Right lobe of liver (tissue), 6 donors: ENCODE data around the gene FAXDC2. TPM values are rescaled to one million over a fixed set of nuclear protein-coding genes. Genes with fewer than 3 reads are reported as not detected.

Source experiments
- ATAC-seq, 4 donors: fragments of 200-7000 bp; cut with Tn5 transposase; one replicate each; pipeline ENCODE4 v1.9.1; 2020; ENCODE audit warnings: mild to moderate bottlenecking in 4 of 4, moderate library complexity in 4 of 4
- DNase-seq, 3 donors: peaks; one replicate each; pipeline ENCODE4 v3.0.0-alpha.2; 2020
- H3K27ac ChIP-seq, 3 donors: fragments of 200-600 bp; one replicate each; pipeline ENCODE4 v1.8.0; 2022
- H3K27me3 ChIP-seq, 2 donors: fragments of 200-600 bp; one replicate each; pipeline ENCODE4 v1.8.0; 2022
- H3K36me3 ChIP-seq, 4 donors: fragments of 200-600 bp; sonication (generic) in 1 of 4; one replicate each; pipeline versions ENCODE4 v1.5.1 to v1.8.0; 2017 to 2022; ENCODE audit warnings: control low read depth in 1 of 4
- H3K4me1 ChIP-seq, 4 donors: fragments of 200-600 bp; sonication (generic) in 1 of 4; one replicate each; pipeline versions ENCODE4 v1.5.1 to v1.8.0; 2017 to 2022; ENCODE audit warnings: control low read depth in 1 of 4
- H3K4me3 ChIP-seq, 3 donors: fragments of 200-600 bp; one replicate each; pipeline ENCODE4 v1.8.0; 2022
- H3K9me3 ChIP-seq, 4 donors: fragments of 200-600 bp; sonication (generic) in 1 of 4; one replicate each; pipeline versions ENCODE4 v1.5.1 to v1.8.0; 2017 to 2022; ENCODE audit warnings: control low read depth in 1 of 4
- CTCF ChIP-seq, 4 donors: fragments of 200-600 bp in 3 of 4; fragments of 450-650 bp in 1 of 4; IDR thresholded peaks; one replicate each; pipeline versions ENCODE4 v1.5.1 to v1.8.0; 2016 to 2022; ENCODE audit warnings: antibody characterized with exemption in 4 of 4, mild to moderate bottlenecking in 2 of 4
- POLR2A ChIP-seq: fragments of 450-650 bp; IDR thresholded peaks from one replicate; pipeline ENCODE4 v1.6.1; 2017; ENCODE audit warnings: antibody characterized with exemption, mild to moderate bottlenecking
- WGBS: methylation state at CpG from one replicate; pipeline ENCODE4 v1.1.6; 2018; ENCODE audit warnings: low coverage, low lambda C conversion rate; ENCODE audit not compliant: insufficient coverage; ENCODE audit errors: missing lambda C conversion rate; 5-methylcytosine and 5-hydroxymethylcytosine counted together
- intact Hi-C, 2 donors: fragments of 100-400 bp; cut with DNase I; formaldehyde crosslinking; loops; one replicate each; pipeline versions ENCODE4 v1.11.2 to v1.14.1; 2022
- total RNA-seq, 6 experiments: library from RNA; depleted of rRNA in 2 of 6; stranded (reverse); fragments of >200 nt in 2 of 6; fragmentation: NEBNext Ultra II Directional in 3 of 6; extraction: Animal tissue kit (Norgen Biotek cat#: 25700) in 3 of 6; gene quantifications; one replicate each; pipeline versions ENCODE4 v1.1.0 to v1.2.4, GENCODE V29; 2016 to 2023
- donor health status: DM: no; HTN: yes; CAD: no.
- donor health status: DM: no; HTN: no; CAD: no.
- donor health status: DM: no; HTN: no; CAD: no.
- donor health status: DM: no; HTN: yes; CAD: no.
- donor health status: DM: no; HTN: yes; CAD: no.

FAXDC2 gene
- total RNA-seq, 6 experiments from 2014 or later = 27.3 to 98.1 (median 53.2) TPM

- WGBS = 82% methylated on average over 3 of the region's 3 CpGs
Measured at GRCh38 chr5:154801083-154801482, 49.3 kb downstream of the FAXDC2 start.

GRCh38 chr5:154800582-154800981, 49.8 kb downstream of the FAXDC2 start:
- TF ChIP-seq POLR2A = no peak
- TF ChIP-seq CTCF (IDR thresholded peaks at IDR 0.05) = no peak
- ATAC-seq (no peak), DNase-seq (no peak)
- intact Hi-C loops = no loop called here
- no peak overlapping the region for H3K4me3 ChIP-seq
- H3K27me3 ChIP-seq = no peaks in the 10 kb centered on the region
- no peak overlapping the region for H3K27ac ChIP-seq
- peaks cover 8 to 93% (median 47%) of the 10 kb centered on the region in 4 donors for H3K36me3 ChIP-seq
- no peaks in the 10 kb centered on the region for H3K4me1 ChIP-seq
- no peaks in the 10 kb centered on the region for H3K9me3 ChIP-seq

More at GRCh38 chr5:154801083-154801482, 49.3 kb downstream of the FAXDC2 start:
- no peaks in the 10 kb centered on the region for H3K27me3 ChIP-seq
- no peak for TF ChIP-seq CTCF (IDR thresholded peaks at IDR 0.05)
- no peak for TF ChIP-seq POLR2A
- no peak overlapping the region for H3K27ac ChIP-seq
- intact Hi-C loops = no loop called here
- H3K4me3 ChIP-seq = no peak overlapping the region
- ATAC-seq = no peak
- H3K36me3 ChIP-seq = peaks cover 8 to 98% (median 50%) of the 10 kb centered on the region in 4 donors
- no peaks in the 10 kb centered on the region for H3K9me3 ChIP-seq
- DNase-seq = no peak
- no peaks in the 10 kb centered on the region for H3K4me1 ChIP-seq

- Histone ChIP-seq H3K27me3 (no peaks in the 10 kb centered on the region), H3K4me3 (no peak overlapping the region), H3K27ac (no peak overlapping the region), H3K9me3 (no peaks in the 10 kb centered on the region), H3K4me1 (no peaks in the 10 kb centered on the region), H3K36me3 (peaks cover 0 to 92% (median 39%) of the 10 kb centered on the region in 4 donors)
- ATAC-seq (no peak), DNase-seq (no peak)
- intact Hi-C loops = no loop called here
- TF ChIP-seq CTCF (IDR thresholded peaks at IDR 0.05) = no peak
- TF ChIP-seq POLR2A = no peak
- 73% methylated on average over 4 of the region's 4 CpGs for WGBS
Measured at GRCh38 chr5:154797762-154798161, 52.6 kb downstream of the FAXDC2 start.

- no peaks in the 10 kb centered on the region for H3K9me3 ChIP-seq
- no peak for ATAC-seq
- no peaks in the 10 kb centered on the region for H3K27me3 ChIP-seq
- no peak overlapping the region for H3K27ac ChIP-seq
- H3K4me3 ChIP-seq = no peak overlapping the region
- H3K36me3 ChIP-seq = peaks cover 0 to 90% (median 31%) of the 10 kb centered on the region in 4 donors
- no peak for DNase-seq
- no peak for TF ChIP-seq CTCF (IDR thresholded peaks at IDR 0.05)
- TF ChIP-seq POLR2A = no peak
- H3K4me1 ChIP-seq = no peaks in the 10 kb centered on the region
- intact Hi-C loops = no loop called here
- WGBS = 81% methylated on average over 3 of the region's 3 CpGs
Measured at GRCh38 chr5:154795235-154795596, 55.2 kb downstream of the FAXDC2 start.
